Small intestine (tissue), 7 donors: ENCODE results near the gene PIK3R5. TPM values are rescaled to one million over a fixed set of nuclear protein-coding genes. Genes with fewer than 3 reads are reported as not detected.

Source experiments
- DNase-seq, 2 donors: peaks; one replicate each; pipeline versions ENCODE4 v3.0.0 to v3.0.0-alpha.2; 2013
- FAIRE-seq: peaks from 2 replicates; lab custom pipeline; 2012; peaks lifted over from hg19 to GRCh38; lab: Jason Lieb, UNC
- H3K27ac ChIP-seq, 3 donors: one replicate each; pipeline ENCODE4 v1.5.1; 2013; ENCODE audit warnings: low read length in 2 of 3, mild to moderate bottlenecking in 2 of 3, control low read depth in 1 of 3, inconsistent platforms in 1 of 3, low read depth in 1 of 3, moderate library complexity in 1 of 3
- H3K27me3 ChIP-seq, 3 donors: one replicate each; pipeline ENCODE4 v1.6.1; 2013; ENCODE audit warnings: low read length in 3 of 3, inconsistent platforms in 1 of 3; ENCODE audit not compliant: control insufficient read depth in 3 of 3, insufficient read depth in 3 of 3
- H3K36me3 ChIP-seq, 3 donors: one replicate each; pipeline ENCODE4 v1.6.1; 2013; ENCODE audit warnings: low read length in 3 of 3, inconsistent platforms in 1 of 3, low read depth in 1 of 3, mild to moderate bottlenecking in 1 of 3, moderate library complexity in 1 of 3; ENCODE audit not compliant: control insufficient read depth in 3 of 3, insufficient read depth in 2 of 3
- H3K4me1 ChIP-seq, 3 donors: one replicate each; pipeline ENCODE4 v1.6.1; 2013; ENCODE audit warnings: low read length in 2 of 3, inconsistent platforms in 1 of 3, low read depth in 1 of 3, mild to moderate bottlenecking in 1 of 3, moderate library complexity in 1 of 3; ENCODE audit not compliant: control insufficient read depth in 3 of 3, insufficient read depth in 2 of 3
- H3K4me3 ChIP-seq, 3 donors: one replicate each; pipeline ENCODE4 v1.5.1; 2013; ENCODE audit warnings: low read length in 3 of 3, control low read depth in 1 of 3, inconsistent platforms in 1 of 3, low read depth in 1 of 3, mild to moderate bottlenecking in 1 of 3, moderate library complexity in 1 of 3
- H3K9me3 ChIP-seq, 2 donors: one replicate each; pipeline ENCODE4 v1.6.1; 2013; ENCODE audit warnings: low read depth in 1 of 2, low read length in 1 of 2; ENCODE audit not compliant: control insufficient read depth in 2 of 2, insufficient read depth in 1 of 2
- WGBS, 3 donors: extraction: QIAGEN DNeasy Blood & Tissue Kit; methylation state at CpG; one replicate each; pipeline ENCODE4 v1.1.7; 2013; 5-methylcytosine and 5-hydroxymethylcytosine counted together
- polyA plus RNA-seq, 4 donors: library from polyadenylated mRNA; stranded (reverse) in 3 of 4; unstranded in 1 of 4; fragments of 200-250 nt in 3 of 4; fragments of 120-200 nt in 1 of 4; gene quantifications; one replicate each; pipeline versions ENCODE4 v1.2.1 to v1.2.3, GENCODE V29; 2013
- donor health status: healthy with polysubstance abuse.
- donor health status: control.
- donor health status: control.
- donor health status: Bipolar disorder and iron deficiency.
- donor health status: healthy.

Gene PIK3R5
- polyA plus RNA-seq, 4 donors: 1.3 to 4.6 (median 3.0) TPM

DNA sequence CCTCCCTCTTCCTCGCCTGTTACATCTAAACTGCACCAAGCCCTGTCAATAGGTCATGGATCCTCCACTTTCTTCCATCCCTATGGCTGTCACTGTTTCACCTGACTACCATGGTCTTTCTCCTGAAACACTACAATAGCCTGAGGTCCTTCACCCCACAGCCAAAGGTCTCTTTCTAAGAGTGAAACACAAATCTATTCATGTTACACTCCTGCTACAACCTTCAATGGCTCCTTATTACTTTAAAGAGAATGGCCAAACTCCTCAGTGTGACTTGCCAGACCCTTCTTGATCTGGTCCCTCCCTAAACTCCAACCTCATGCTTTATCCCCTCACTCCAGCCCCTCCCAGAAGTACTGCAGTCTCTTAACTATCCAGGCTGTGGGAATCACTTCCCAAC is 97.4 kb downstream of the PIK3R5 start:
- Histone ChIP-seq H3K9me3 (peaks cover 0 to 2% of the 10 kb centered on the region in 2 donors), H3K27me3 (no peaks in the 10 kb centered on the region), H3K27ac (no peak overlapping the region), H3K4me1 (no peaks in the 10 kb centered on the region), H3K4me3 (no peak overlapping the region), H3K36me3 (no peaks in the 10 kb centered on the region)
- FAIRE-seq (no peak), DNase-seq (no peak)
- 83 to 93% (median 87%) methylated on average over 1 of the region's 1 CpG for WGBS, 3 donors

DNA sequence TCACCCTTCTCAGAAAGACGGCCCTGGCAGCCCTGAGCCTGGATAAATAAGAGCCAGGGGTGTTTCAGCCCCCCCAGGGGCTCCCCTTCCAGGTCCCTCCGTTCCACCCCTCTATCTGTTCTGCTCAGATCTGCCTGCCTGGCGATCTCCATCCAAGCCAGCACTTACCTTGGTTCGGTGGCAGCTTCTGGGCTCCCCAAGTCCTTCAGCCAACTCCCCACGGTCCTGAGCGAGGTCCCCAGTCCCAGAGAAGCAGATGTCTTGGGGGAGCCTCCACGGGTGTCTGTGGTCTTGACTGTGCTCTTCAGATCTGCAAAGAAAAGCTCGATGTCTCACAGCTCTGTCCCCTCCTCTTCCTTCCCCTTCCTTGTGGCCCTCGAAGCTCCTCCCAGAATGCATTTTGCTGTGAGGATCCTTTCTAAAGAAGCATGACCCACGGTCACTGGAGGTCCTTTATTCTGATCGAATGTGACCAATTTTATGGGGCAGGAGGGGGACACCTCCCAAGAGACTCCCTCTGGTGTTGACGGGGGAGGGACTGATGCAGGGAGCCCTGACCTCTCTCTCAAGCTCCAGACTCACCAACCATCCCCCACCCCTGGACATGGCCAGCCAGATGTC is 98.0 kb downstream of the PIK3R5 start, which contains the start of gene PIK3R6:
PIK3R6 (minus strand) TSS at position 314 of the 621 bp plus-strand sequence. CDS start 17,880 bp downstream, outside the sequence.
- no peak for DNase-seq
- WGBS, 3 donors: 48 to 55% (median 49%) methylated on average over 12 of the region's 12 CpGs
- no peak for FAIRE-seq

DNA sequence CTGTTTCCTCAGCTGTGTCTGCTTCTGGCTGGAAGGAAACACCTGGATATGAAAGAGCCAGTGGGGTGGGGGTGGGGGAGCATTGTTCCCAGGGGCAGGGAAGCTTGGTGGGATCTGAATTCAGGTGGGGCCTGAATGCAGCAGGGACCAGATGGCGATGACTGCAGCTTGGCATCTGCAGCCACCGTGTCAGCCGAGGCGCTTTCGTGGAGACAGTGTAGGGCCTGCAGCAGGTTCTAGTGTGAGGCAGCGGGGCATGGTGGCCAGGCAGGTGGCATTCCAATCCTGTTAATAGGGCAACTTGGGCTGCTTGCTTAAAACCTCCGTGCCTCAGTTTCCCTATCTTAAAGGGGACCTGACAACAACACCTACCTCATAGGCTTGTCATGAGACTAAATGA is 99.7 kb downstream of the PIK3R5 start:
- no peak for DNase-seq
- FAIRE-seq: no peak
- peaks cover 0 to 2% of the 10 kb centered on the region in 2 donors for H3K9me3 ChIP-seq
- H3K36me3 ChIP-seq: no peaks in the 10 kb centered on the region
- H3K4me3 ChIP-seq: no peak overlapping the region
- H3K4me1 ChIP-seq: no peaks in the 10 kb centered on the region
- 84 to 89% (median 89%) methylated on average over 7 of the region's 7 CpGs for WGBS, 3 donors
- H3K27ac ChIP-seq: no peak overlapping the region
- peaks cover 0 to 3% (median 0%) of the 10 kb centered on the region in 3 donors for H3K27me3 ChIP-seq

More for the DNA sequence above, 98.0 kb downstream of the PIK3R5 start, which contains the start of gene PIK3R6:
- H3K4me3 ChIP-seq: peak within 1 kb of the TSS in 1 of 3 donors; percentile 21
- H3K36me3 ChIP-seq: no peaks in the 10 kb centered on the region
- no peak within 1 kb of the TSS for H3K27ac ChIP-seq
- no peaks in the 10 kb centered on the region for H3K27me3 ChIP-seq
- no peaks in the 10 kb centered on the region for H3K4me1 ChIP-seq
- H3K9me3 ChIP-seq: peaks cover 0 to 2% of the 10 kb centered on the region in 2 donors

DNA sequence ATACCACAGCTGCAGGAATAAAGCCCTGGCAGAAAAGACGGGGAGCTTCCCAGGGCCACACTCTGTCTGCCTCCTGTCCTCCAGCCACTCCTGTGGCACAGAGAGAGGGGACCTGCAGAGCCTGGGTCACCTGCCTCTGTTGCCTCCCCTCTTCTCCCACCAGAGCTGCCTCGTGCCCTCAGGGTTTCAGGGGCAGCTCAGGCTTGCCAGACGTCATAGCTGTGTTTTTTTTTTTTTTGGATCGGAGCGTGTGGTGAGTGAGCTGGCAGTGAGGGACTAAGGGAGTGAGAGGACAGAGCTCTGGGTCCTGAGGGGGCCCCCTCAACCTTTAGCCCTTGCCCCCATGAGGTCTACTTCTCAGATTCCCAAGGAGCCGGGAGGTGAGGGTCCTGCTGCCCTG is 100.1 kb downstream of the PIK3R5 start:
- Histone ChIP-seq H3K4me1 (no peaks in the 10 kb centered on the region), H3K27ac (no peak overlapping the region), H3K27me3 (peaks cover 0 to 3% (median 0%) of the 10 kb centered on the region in 3 donors), H3K4me3 (no peak overlapping the region), H3K36me3 (no peaks in the 10 kb centered on the region), H3K9me3 (peaks cover 0 to 2% of the 10 kb centered on the region in 2 donors)
- 37 to 60% (median 56%) methylated on average over 4 to 6 of the region's 6 CpGs for WGBS, 3 donors
- DNase-seq (no peak), FAIRE-seq (no peak)

DNA sequence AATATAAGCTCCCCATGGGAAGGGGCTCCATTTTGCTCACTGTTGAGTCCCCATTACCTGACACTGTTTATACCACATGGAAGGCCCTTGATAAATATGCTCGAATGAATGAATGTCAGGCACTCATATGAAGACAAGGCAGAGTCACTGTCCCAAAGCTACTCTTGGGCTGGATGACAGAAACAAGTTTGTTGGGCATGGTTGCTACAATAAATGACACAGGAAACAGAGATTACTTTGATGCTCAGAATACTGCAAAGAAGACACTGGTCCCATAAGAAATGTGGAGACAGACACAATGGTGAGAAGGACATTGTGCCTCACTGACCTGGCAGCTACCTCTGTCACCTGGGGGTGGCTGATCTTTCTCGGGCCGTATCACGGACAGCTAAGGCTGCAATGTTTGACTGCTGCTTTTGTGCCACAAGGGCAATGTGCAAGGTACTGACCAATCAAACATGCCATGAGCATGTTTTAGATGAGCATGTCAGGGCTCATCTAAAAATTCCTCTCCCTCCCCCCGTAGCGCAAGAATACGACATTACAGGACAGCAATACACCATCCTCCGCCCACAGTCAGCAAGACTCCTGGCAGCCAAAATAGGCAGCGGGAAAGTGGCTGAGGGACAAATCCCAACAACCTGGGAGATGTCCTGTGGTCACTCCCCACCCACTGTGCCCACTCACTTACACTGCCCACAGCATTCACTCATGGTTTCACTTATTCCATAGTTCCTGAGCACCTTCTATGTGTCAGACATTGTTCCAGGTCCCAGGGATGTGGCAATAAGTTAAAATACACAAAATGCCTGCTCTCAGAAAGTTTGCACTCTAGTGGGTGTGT is 103.1 kb downstream of the PIK3R5 start:
- no peaks in the 10 kb centered on the region for H3K4me1 ChIP-seq
- no peak for DNase-seq
- H3K4me3 ChIP-seq: no peak overlapping the region
- H3K36me3 ChIP-seq: no peaks in the 10 kb centered on the region
- FAIRE-seq: no peak
- 70 to 85% (median 76%) methylated on average over 9 of the region's 9 CpGs for WGBS, 3 donors
- peaks cover 0 to 2% of the 10 kb centered on the region in 2 donors for H3K9me3 ChIP-seq
- H3K27ac ChIP-seq: no peak overlapping the region
- peaks cover 0 to 4% (median 0%) of the 10 kb centered on the region in 3 donors for H3K27me3 ChIP-seq

DNA sequence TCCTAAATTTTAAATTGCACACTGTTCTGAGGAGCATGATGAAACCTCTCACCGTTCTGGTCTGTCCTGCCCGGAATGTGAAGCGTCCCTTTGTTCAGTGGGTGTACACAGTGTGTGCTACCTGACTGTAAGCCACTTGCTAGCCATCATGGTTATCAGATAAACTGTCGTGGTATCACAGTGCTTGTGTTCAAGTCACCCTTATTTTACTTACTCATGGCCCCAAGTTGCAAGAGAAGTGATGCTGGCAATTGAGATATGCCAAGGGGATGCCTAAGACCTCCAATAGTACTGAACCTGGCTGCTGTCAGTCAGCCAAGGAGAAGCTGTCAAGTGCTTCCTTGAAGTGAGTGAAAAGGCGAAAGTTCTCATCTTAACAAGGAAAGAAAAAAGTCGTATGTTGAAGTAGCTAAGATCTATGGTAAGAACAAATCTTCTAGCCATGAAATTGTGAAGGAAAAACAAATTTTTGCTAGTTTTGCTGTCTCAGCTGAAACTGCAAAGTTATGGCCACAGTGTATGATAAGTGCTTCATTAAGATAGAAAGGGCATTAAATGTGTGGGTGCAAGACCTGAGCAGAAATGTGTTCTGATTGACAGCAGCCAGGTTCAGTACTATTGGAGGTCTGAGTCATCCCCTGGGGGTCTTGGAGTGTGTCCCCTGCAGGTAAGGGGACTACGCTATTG is 103.9 kb downstream of the PIK3R5 start:
- H3K27ac ChIP-seq: no peak overlapping the region
- FAIRE-seq: no peak
- no peaks in the 10 kb centered on the region for H3K36me3 ChIP-seq
- peaks cover 0 to 7% (median 0%) of the 10 kb centered on the region in 3 donors for H3K27me3 ChIP-seq
- no peak overlapping the region for H3K4me3 ChIP-seq
- 64 to 75% (median 68%) methylated on average over 7 of the region's 7 CpGs for WGBS, 3 donors
- peaks cover 0 to 2% of the 10 kb centered on the region in 2 donors for H3K9me3 ChIP-seq
- no peaks in the 10 kb centered on the region for H3K4me1 ChIP-seq
- DNase-seq: no peak

DNA sequence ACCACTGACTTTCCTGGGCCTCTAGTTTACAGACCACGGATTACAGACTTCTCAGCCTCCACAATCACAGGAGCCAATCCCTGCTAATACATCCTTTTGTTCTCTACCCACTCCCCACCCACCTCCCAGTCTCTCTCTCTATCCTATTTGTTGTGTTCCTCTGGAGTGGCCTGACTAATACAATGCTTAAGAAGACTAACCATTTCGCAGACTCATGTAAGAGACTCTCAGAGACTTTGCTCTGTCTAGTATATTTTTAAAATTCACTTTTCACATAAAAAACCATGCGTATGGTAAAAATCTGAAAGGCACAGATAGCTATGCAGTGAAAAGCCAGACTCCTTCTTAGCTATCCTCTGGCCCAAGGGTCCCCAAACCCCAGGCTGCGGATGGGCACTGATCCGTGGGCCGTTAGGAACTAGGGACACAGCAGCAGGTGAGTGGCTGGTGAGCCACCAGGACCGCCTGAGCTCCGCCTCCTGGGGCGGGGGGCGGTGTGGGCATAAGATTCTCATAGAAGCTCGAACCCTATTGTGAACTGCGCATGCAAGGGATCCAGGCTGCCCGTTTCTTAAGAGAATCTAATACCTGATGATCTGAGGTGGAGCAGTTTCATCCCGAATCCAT is 105.6 kb downstream of the PIK3R5 start:
- no peak overlapping the region for H3K4me3 ChIP-seq
- no peak for FAIRE-seq
- H3K27ac ChIP-seq: no peak overlapping the region
- H3K9me3 ChIP-seq: peaks cover 0 to 2% of the 10 kb centered on the region in 2 donors
- H3K4me1 ChIP-seq: no peaks in the 10 kb centered on the region
- no peak for DNase-seq
- WGBS, 3 donors: 81 to 89% (median 85%) methylated on average over 14 of the region's 14 CpGs
- no peaks in the 10 kb centered on the region for H3K36me3 ChIP-seq
- peaks cover 0 to 7% (median 0%) of the 10 kb centered on the region in 3 donors for H3K27me3 ChIP-seq
